ENCODE results near the gene BTF3. TPM values are rescaled to one million over a fixed set of nuclear protein-coding genes. Genes with fewer than 3 reads are reported as not detected.

The BTF3 gene
- total RNA-seq, 1 experiment from 2014 or later = 861 TPM

GRCh38 chr5:73523861-73524260 is 25.6 kb downstream of the BTF3 start:
- no peak overlapping the region for H2BK20ac ChIP-seq (ENCODE audit: low read depth, low read length, poor library complexity, severe bottlenecking)
- Mint-ChIP-seq H3K27me3 (ENCODE audit: low read depth) (no peaks in the 10 kb centered on the region), H3K9me3 (no peaks in the 10 kb centered on the region), H3K4me1 (peaks cover 8 to 18% of the 10 kb centered on the region in 2 experiments), H3K27ac (no peak overlapping the region), H3K4me3 (no peak overlapping the region), H3K36me3 (ENCODE audit: insufficient read depth in 1 of 3, low read depth in 3 of 3) (no peaks in the 10 kb centered on the region)
- no peaks in the 10 kb centered on the region for H4K20me1 ChIP-seq (ENCODE audit: control insufficient read depth, insufficient read depth, insufficient read length)
- H2BK15ac ChIP-seq (ENCODE audit: low read depth, low read length) = no peak overlapping the region
- no peak overlapping the region for H2BK5ac ChIP-seq (ENCODE audit: insufficient read length, low read length)
- H3K9ac ChIP-seq (ENCODE audit: extremely low read depth, insufficient read length, low read length) = no peak overlapping the region
- H2BK12ac ChIP-seq (ENCODE audit: insufficient read length, low read depth, low read length) = no peak overlapping the region
- H3K23me2 ChIP-seq (ENCODE audit: insufficient read length, low read depth, low read length, poor library complexity, severe bottlenecking) = no peaks in the 10 kb centered on the region
- no peak overlapping the region for H4K8ac ChIP-seq (replicated peaks; ENCODE audit: insufficient read length, low read depth, low read length)
- no peak overlapping the region for H3T11ph ChIP-seq (ENCODE audit: low read length)
- H3K4ac ChIP-seq (ENCODE audit: low read depth, low read length) = no peak overlapping the region
- no peaks in the 10 kb centered on the region for H3K4me1 ChIP-seq (ENCODE audit: insufficient read depth, low read length)
- H3K9me3 ChIP-seq (ENCODE audit: control insufficient read depth, low read depth, low read length) = no peaks in the 10 kb centered on the region
- no peak overlapping the region for H3K56ac ChIP-seq (ENCODE audit: insufficient read length, low read depth, low read length)
- H2AFZ ChIP-seq (ENCODE audit: low read length) = no peak overlapping the region
- H3K27me3 ChIP-seq (ENCODE audit: insufficient read depth, low read length) = no peaks in the 10 kb centered on the region
- H3K27ac ChIP-seq (ENCODE audit: insufficient read length, low read depth, low read length) = no peak overlapping the region
- no peak overlapping the region for H3K23ac ChIP-seq (ENCODE audit: insufficient read length, low read depth, low read length)
- DNase-seq = no peak
- no peaks in the 10 kb centered on the region for H3K79me2 ChIP-seq (ENCODE audit: insufficient read depth, low read length)
- H2AK5ac ChIP-seq (ENCODE audit: insufficient read length, low read length) = no peak overlapping the region
- H4K91ac ChIP-seq (ENCODE audit: insufficient read length, low read depth, low read length) = no peak overlapping the region
- no peak overlapping the region for H3K18ac ChIP-seq (ENCODE audit: insufficient read length, low read depth, low read length)
- no peak overlapping the region for H2BK120ac ChIP-seq (ENCODE audit: low read depth, low read length, poor library complexity, severe bottlenecking)
- H4K5ac ChIP-seq (ENCODE audit: insufficient read length, low read depth, low read length) = no peak overlapping the region
- no peak overlapping the region for H3K14ac ChIP-seq (ENCODE audit: insufficient read depth, low read length)
- no CpG with 5 or more reads among the region's 1 CpG for WGBS (ENCODE audit: extremely low coverage, insufficient read length, low lambda C conversion rate)
- no peak for TF ChIP-seq CTCF (conservative IDR thresholded peaks at IDR 0.05)
- no peak overlapping the region for H3K4me2 ChIP-seq (ENCODE audit: insufficient read depth, insufficient read length, low read length)
- no peaks in the 10 kb centered on the region for H3K79me1 ChIP-seq (ENCODE audit: insufficient read depth, low read depth, low read length, poor library complexity, severe bottlenecking)

All from H9 (cell line).